T-helper 9 cell (primary cell): ENCODE data around the gene BCDIN3D.
"Not testable (repeated sequence)": the region's sequence is repeated elsewhere in the genome, so short reads cannot be mapped to it uniquely, and the experiment has no call there.

ENCODE experiments used
- DNase-seq: peaks from one replicate; pipeline ENCODE4 v3.0.0-alpha.2; 2020

BCDIN3D gene

GRCh38 chr12:49855890-49856289 is 13.0 kb upstream of the BCDIN3D start:
- not testable (repeated sequence) for DNase-seq

DNA sequence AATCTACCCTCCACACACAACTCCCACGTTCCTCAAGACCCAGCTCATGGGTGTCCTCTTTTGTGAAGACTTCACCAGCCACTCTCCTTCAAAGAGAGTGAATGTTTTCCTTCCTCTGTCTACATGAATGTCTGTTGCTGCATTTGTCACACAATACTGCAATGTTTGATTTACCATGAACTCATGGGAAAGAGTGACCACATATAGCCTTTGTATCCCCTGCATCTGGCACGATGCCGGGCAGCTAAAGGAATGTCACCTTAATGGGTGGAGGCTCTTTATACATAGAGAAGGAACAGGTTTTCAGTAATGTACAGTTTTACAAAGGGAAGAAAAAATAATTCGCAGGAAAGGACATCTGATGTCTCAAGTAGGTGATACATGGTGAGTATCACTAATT is 12.1 kb upstream of the BCDIN3D start:
- no peak for DNase-seq

- DNase-seq: no peak
Observed at GRCh38 chr12:49853671-49854070, 10.8 kb upstream of the BCDIN3D start.

- no peak for DNase-seq
Observed at GRCh38 chr12:49847161-49847560, 4.3 kb upstream of the BCDIN3D start.

GRCh38 chr12:49846032-49846431 is 3.1 kb upstream of the BCDIN3D start:
- no peak for DNase-seq

GRCh38 chr12:49843876-49844437 is 1.1 kb upstream of the BCDIN3D start:
- DNase-seq: no peak

DNA sequence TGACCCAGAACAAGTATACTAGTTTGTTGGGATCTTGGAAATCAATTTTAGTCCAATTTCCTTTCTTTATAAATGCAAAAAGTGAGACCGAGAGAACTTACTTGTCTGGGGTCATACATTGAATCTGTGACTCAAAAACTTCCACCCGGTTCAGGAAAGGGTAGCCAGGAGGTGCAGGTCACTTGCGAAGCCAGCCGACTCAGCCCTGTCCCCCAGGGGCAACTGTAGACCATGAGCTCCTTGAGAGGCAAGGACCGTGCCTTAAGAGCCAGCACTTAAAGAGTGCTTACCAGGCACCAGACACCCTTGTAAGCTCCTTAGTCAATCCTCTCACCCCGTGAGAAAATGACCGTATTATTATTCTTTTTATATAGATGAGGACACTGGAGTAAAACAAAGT is 505 bp upstream of the BCDIN3D start:
- no peak for DNase-seq

DNA sequence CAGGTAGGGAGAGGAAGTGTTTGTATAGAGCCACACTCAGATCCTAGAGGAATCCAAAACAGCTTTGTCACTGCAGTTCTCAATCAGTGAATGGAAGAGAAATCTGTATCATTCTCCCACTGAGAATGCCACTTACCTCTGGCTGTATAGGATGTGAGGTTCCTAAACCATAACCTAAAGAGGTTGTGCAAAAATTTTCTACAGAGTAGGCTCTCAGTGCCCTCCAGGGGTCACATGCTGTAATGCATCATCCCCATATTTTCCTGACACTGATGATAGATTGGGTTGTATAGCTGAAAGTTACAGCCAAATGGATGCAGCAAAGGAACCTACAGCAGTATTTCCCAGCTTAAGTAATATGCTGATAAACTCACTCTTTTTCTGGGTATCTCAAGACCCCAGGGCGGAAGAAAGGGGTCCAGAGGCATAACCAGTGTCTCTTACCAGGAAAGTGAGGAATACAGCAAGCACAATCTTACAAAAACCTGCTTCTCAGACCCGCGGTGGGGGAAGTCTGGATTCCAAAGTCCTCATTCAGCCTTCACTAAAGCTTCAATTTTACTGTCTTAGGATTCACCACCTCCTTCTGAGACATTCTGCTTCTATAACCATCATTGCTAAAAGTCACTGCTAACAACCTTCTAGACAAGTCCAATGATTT is 3.8 kb downstream of the BCDIN3D start:
- no peak for DNase-seq

GRCh38 chr12:49832836-49833421 is 10.0 kb downstream of the BCDIN3D start:
- no peak for DNase-seq

GRCh38 chr12:49831717-49832116 is 11.2 kb downstream of the BCDIN3D start:
- DNase-seq: no peak

DNA sequence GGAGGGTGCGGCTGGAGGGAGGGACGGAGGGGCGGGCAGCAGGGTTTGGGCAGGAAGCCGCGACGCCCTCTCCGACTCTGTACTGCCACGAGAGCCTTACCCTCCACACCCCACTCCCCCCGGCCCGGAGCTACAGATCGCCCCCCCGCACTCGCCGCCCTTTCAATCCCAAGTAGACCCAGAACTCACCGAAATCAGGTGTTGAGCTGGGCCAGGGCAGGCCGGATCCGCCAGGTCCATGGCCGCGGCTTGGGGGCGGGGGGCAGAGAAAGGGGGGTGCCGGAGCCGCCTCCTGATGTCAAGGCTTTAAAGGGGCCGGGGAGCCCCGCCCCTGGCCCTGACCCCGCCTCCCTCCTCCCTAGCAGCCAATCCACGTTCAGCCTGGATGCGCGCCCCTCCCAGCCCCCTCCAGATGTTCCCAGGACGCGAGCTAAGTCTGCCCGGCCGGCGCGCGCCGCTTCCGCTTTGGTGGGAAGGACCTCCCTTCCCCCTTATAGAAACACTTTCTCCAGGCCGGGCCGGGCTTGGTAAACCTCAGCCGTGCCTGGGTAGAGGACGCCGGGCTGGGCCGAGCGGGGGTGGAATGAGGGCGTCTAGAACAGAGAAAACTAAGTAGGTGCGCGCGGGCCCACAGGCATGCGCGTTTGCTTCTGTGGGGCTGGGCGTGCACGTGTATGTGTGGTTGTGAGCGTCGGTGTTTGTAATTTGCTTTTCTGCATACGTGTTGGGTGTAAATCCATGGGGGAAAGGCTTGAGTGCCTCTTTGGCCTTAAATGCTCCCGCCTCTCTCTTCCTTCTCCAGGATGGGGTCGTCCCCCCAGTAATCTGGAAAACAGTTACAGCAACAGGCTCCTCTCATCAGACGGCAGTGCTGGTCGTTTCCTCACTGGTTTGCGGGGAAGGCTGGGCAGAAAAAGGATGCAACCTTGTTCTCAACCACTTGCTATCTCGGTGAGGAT is 14.5 kb downstream of the BCDIN3D start, which contains the start of gene NCKAP5L:
NCKAP5L (minus strand) TSS at position 281 of the 959 bp plus-strand sequence. CDS start 24,369 bp downstream, outside the sequence.
- peak; percentile 92 for DNase-seq

- DNase-seq: peak; percentile 31
Observed at GRCh38 chr12:49827401-49828099, 15.4 kb downstream of the BCDIN3D start.

DNA sequence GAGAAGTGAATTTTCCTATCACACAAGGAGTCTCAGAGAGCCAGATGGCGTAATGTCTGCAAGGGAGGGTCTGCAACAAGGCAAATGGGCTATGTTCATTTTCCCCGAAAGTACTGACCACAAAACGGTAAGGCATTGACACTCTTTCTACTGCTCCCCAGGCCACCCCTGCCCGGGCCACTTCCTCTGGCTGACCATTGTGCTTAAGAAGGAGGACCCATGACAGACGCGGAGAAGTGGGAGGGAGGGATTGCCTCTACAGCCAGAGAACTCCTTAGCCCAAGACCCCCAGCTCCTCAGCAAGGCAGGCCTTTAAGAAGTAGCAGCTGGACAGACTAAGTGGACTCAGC is 15.9 kb downstream of the BCDIN3D start:
- DNase-seq: no peak

- DNase-seq: no peak
Observed at GRCh38 chr12:49825971-49826421, 16.9 kb downstream of the BCDIN3D start.

- no peak for DNase-seq
Observed at GRCh38 chr12:49825360-49825970, 17.4 kb downstream of the BCDIN3D start.

GRCh38 chr12:49824895-49825294 is 18.0 kb downstream of the BCDIN3D start:
- DNase-seq: no peak

- DNase-seq: no peak
Observed at GRCh38 chr12:49824416-49824815, 18.5 kb downstream of the BCDIN3D start.

- no peak for DNase-seq
Observed at GRCh38 chr12:49823951-49824350, 19.0 kb downstream of the BCDIN3D start.

DNA sequence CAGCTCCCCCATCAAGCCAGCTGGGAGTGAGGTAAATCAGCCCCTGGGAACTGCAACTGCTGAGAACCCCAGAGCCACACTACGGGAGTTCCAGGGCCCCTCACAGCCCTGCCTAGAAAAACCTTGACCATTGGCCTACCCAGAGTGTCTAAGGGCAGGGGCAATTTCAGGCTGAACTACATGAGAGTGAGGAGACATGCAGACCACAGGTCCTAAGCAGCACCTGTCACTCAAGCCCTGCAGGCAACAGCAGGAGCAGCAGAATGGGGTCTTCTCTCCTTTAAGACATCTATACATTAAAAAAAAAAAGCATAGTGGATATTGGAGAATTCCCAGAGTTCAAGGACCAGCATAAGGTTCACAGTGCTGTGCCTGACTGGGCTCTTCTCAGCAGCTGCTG is 19.6 kb downstream of the BCDIN3D start:
- no peak for DNase-seq

DNA sequence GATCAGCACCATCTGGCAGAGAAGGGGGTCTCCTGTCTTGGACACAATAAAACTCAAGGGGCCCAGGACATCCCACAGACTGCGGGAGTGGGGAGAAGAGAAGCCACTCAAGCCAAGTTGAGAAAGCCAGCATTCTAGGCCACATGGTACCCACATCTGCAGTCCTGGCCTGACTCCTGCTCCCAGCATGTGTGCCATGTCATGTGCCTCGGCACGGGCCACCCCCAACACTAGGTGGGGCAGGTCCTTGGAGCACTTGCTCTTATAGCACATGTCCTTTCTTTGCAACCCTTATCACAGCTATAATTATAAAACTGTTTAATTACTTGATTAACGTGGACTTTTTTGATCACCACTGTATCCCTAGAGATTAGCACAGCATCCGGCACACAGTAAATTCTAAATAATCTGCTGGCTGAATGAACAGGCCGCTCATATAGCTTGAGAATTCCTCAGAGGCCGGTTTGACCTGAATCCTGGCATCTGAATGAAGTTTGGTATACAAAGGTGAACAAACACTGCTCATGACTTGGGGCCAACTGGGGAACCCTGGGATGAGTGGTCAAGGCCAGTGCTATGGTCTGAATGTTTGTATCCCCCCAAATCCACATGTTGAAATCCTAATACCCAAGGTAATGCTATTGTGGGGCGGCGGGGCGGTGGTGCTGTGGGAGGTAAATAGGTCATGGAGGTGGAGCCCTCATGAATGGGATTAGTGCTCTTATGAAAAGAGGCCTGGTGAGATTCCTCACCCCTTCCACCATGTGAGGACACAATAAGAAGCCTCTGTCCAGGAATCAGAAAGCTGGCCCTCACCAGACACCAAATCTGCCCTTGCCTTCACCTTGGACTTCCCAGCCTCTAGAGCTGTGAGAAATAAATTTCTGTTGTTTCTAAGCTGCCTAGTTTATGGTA is 21.3 kb downstream of the BCDIN3D start:
- no peak for DNase-seq

- DNase-seq: no peak
Observed at GRCh38 chr12:49819786-49820185, 23.1 kb downstream of the BCDIN3D start.
